ENCODE measurements around the gene ZSWIM3.
"Not testable (repeated sequence)": the region's sequence is repeated elsewhere in the genome, so short reads cannot be mapped to it uniquely, and the experiment has no call there.

Gene ZSWIM3

GRCh38 chr20:45819466-45819865, 37.9 kb upstream of the ZSWIM3 start:
- H3K27me3 ChIP-seq (ENCODE audit: control insufficient read depth, insufficient read depth, low read length, poor library complexity, severe bottlenecking) = peaks cover 17% of the 10 kb centered on the region
- WGBS, 2 experiments = 94 to 95% methylated on average over 4 of the region's 4 CpGs
- peaks cover 23% of the 10 kb centered on the region for H3K36me3 ChIP-seq (ENCODE audit: control insufficient read depth, insufficient read depth, low read length)
- peaks cover 4% of the 10 kb centered on the region for H3K4me1 ChIP-seq (ENCODE audit: control insufficient read depth, insufficient read depth, low read length)
- H3K27ac ChIP-seq (ENCODE audit: insufficient read depth, low read depth, low read length, poor library complexity, severe bottlenecking) = no peak overlapping the region
- H3K4me3 ChIP-seq (ENCODE audit: insufficient read depth, low read depth, low read length) = no peak overlapping the region
- H3K9me3 ChIP-seq (ENCODE audit: control insufficient read depth, low read length) = no peaks in the 10 kb centered on the region

GRCh38 chr20:45821947-45822346, 35.5 kb upstream of the ZSWIM3 start:
- H3K36me3 ChIP-seq (ENCODE audit: control insufficient read depth, insufficient read depth, low read length) = peaks cover 2% of the 10 kb centered on the region
- peaks cover 5% of the 10 kb centered on the region for H3K4me1 ChIP-seq (ENCODE audit: control insufficient read depth, insufficient read depth, low read length)
- no peaks in the 10 kb centered on the region for H3K9me3 ChIP-seq (ENCODE audit: control insufficient read depth, low read length)
- H3K27me3 ChIP-seq (ENCODE audit: control insufficient read depth, insufficient read depth, low read length, poor library complexity, severe bottlenecking) = peaks cover 17% of the 10 kb centered on the region
- no peak overlapping the region for H3K4me3 ChIP-seq (ENCODE audit: insufficient read depth, low read depth, low read length)
- no peak overlapping the region for H3K27ac ChIP-seq (ENCODE audit: insufficient read depth, low read depth, low read length, poor library complexity, severe bottlenecking)
- WGBS, 2 experiments = 88 to 89% methylated on average over 2 of the region's 2 CpGs

GRCh38 chr20:45822857-45823256, 34.6 kb upstream of the ZSWIM3 start:
- Histone ChIP-seq H3K4me3 (ENCODE audit: insufficient read depth, low read depth, low read length) (no peak overlapping the region), H3K4me1 (ENCODE audit: control insufficient read depth, insufficient read depth, low read length) (peaks cover 5% of the 10 kb centered on the region), H3K27me3 (ENCODE audit: control insufficient read depth, insufficient read depth, low read length, poor library complexity, severe bottlenecking) (peaks cover 17% of the 10 kb centered on the region), H3K27ac (ENCODE audit: insufficient read depth, low read depth, low read length, poor library complexity, severe bottlenecking) (no peak overlapping the region), H3K9me3 (ENCODE audit: control insufficient read depth, low read length) (no peaks in the 10 kb centered on the region), H3K36me3 (ENCODE audit: control insufficient read depth, insufficient read depth, low read length) (no peaks in the 10 kb centered on the region)
- WGBS, 2 experiments = 88 to 89% methylated on average over 24 of the region's 24 CpGs

- Histone ChIP-seq H3K36me3 (ENCODE audit: control insufficient read depth, insufficient read depth, low read length) (no peaks in the 10 kb centered on the region), H3K4me1 (ENCODE audit: control insufficient read depth, insufficient read depth, low read length) (peaks cover 10% of the 10 kb centered on the region), H3K27me3 (ENCODE audit: control insufficient read depth, insufficient read depth, low read length, poor library complexity, severe bottlenecking) (peaks cover 17% of the 10 kb centered on the region), H3K27ac (ENCODE audit: insufficient read depth, low read depth, low read length, poor library complexity, severe bottlenecking) (no peak overlapping the region), H3K9me3 (ENCODE audit: control insufficient read depth, low read length) (no peaks in the 10 kb centered on the region), H3K4me3 (ENCODE audit: insufficient read depth, low read depth, low read length) (no peak overlapping the region)
- 57 to 58% methylated on average over 57 of the region's 57 CpGs for WGBS, 2 experiments
Observed at GRCh38 chr20:45823949-45824835, 33.2 kb upstream of the ZSWIM3 start.

- WGBS, 2 experiments = 64 to 68% methylated on average over 6 of the region's 6 CpGs
- Histone ChIP-seq H3K27ac (ENCODE audit: insufficient read depth, low read depth, low read length, poor library complexity, severe bottlenecking) (no peak overlapping the region), H3K9me3 (ENCODE audit: control insufficient read depth, low read length) (no peaks in the 10 kb centered on the region), H3K27me3 (ENCODE audit: control insufficient read depth, insufficient read depth, low read length, poor library complexity, severe bottlenecking) (peaks cover 17% of the 10 kb centered on the region), H3K4me1 (ENCODE audit: control insufficient read depth, insufficient read depth, low read length) (peaks cover 10% of the 10 kb centered on the region), H3K4me3 (ENCODE audit: insufficient read depth, low read depth, low read length) (no peak overlapping the region), H3K36me3 (ENCODE audit: control insufficient read depth, insufficient read depth, low read length) (no peaks in the 10 kb centered on the region)
Observed at GRCh38 chr20:45826381-45827019, 30.9 kb upstream of the ZSWIM3 start.

GRCh38 chr20:45827030-45827652, 30.3 kb upstream of the ZSWIM3 start, which contains the start of gene TNNC2:
Gene TNNC2 (minus strand): TSS chr20:45827312. CDS start chr20:45827248, 64 bp downstream.
- no peak within 1 kb of the TSS for H3K27ac ChIP-seq (ENCODE audit: insufficient read depth, low read depth, low read length, poor library complexity, severe bottlenecking)
- H3K4me3 ChIP-seq (ENCODE audit: insufficient read depth, low read depth, low read length) = no peak within 1 kb of the TSS
- peaks cover 10% of the 10 kb centered on the region for H3K4me1 ChIP-seq (ENCODE audit: control insufficient read depth, insufficient read depth, low read length)
- WGBS, 2 experiments = 90 to 92% methylated on average over 8 of the region's 8 CpGs
- peaks cover 17% of the 10 kb centered on the region for H3K27me3 ChIP-seq (ENCODE audit: control insufficient read depth, insufficient read depth, low read length, poor library complexity, severe bottlenecking)
- no peaks in the 10 kb centered on the region for H3K36me3 ChIP-seq (ENCODE audit: control insufficient read depth, insufficient read depth, low read length)
- no peaks in the 10 kb centered on the region for H3K9me3 ChIP-seq (ENCODE audit: control insufficient read depth, low read length)

GRCh38 chr20:45827712-45828111, 29.7 kb upstream of the ZSWIM3 start:
- H3K36me3 ChIP-seq (ENCODE audit: control insufficient read depth, insufficient read depth, low read length) = no peaks in the 10 kb centered on the region
- peaks cover 17% of the 10 kb centered on the region for H3K27me3 ChIP-seq (ENCODE audit: control insufficient read depth, insufficient read depth, low read length, poor library complexity, severe bottlenecking)
- no peak overlapping the region for H3K4me3 ChIP-seq (ENCODE audit: insufficient read depth, low read depth, low read length)
- H3K27ac ChIP-seq (ENCODE audit: insufficient read depth, low read depth, low read length, poor library complexity, severe bottlenecking) = no peak overlapping the region
- no peaks in the 10 kb centered on the region for H3K9me3 ChIP-seq (ENCODE audit: control insufficient read depth, low read length)
- WGBS, 2 experiments = 90 to 92% methylated on average over 6 of the region's 6 CpGs
- peaks cover 10% of the 10 kb centered on the region for H3K4me1 ChIP-seq (ENCODE audit: control insufficient read depth, insufficient read depth, low read length)

- H3K36me3 ChIP-seq (ENCODE audit: control insufficient read depth, insufficient read depth, low read length) = no peaks in the 10 kb centered on the region
- H3K27ac ChIP-seq (ENCODE audit: insufficient read depth, low read depth, low read length, poor library complexity, severe bottlenecking) = no peak overlapping the region
- H3K27me3 ChIP-seq (ENCODE audit: control insufficient read depth, insufficient read depth, low read length, poor library complexity, severe bottlenecking) = peaks cover 8% of the 10 kb centered on the region
- H3K4me3 ChIP-seq (ENCODE audit: insufficient read depth, low read depth, low read length) = no peak overlapping the region
- no peaks in the 10 kb centered on the region for H3K9me3 ChIP-seq (ENCODE audit: control insufficient read depth, low read length)
- 71 to 77% methylated on average over 2 of the region's 2 CpGs for WGBS, 2 experiments
- H3K4me1 ChIP-seq (ENCODE audit: control insufficient read depth, insufficient read depth, low read length) = peaks cover 10% of the 10 kb centered on the region
Observed at GRCh38 chr20:45828589-45828988, 28.8 kb upstream of the ZSWIM3 start.

GRCh38 chr20:45829673-45830106, 27.7 kb upstream of the ZSWIM3 start:
- H3K27me3 ChIP-seq (ENCODE audit: control insufficient read depth, insufficient read depth, low read length, poor library complexity, severe bottlenecking); H3K27ac ChIP-seq (ENCODE audit: insufficient read depth, low read depth, low read length, poor library complexity, severe bottlenecking); H3K9me3 ChIP-seq (ENCODE audit: control insufficient read depth, low read length); H3K4me3 ChIP-seq (ENCODE audit: insufficient read depth, low read depth, low read length); H3K36me3 ChIP-seq (ENCODE audit: control insufficient read depth, insufficient read depth, low read length): not testable (repeated sequence)
- WGBS, 2 experiments = 87 to 88% methylated on average over 4 of the region's 4 CpGs
- H3K4me1 ChIP-seq (ENCODE audit: control insufficient read depth, insufficient read depth, low read length) = peaks cover 10% of the 10 kb centered on the region

GRCh38 chr20:45832619-45833018, 24.8 kb upstream of the ZSWIM3 start:
- WGBS, 2 experiments = 95 to 96% methylated on average over 4 of the region's 4 CpGs
- no peaks in the 10 kb centered on the region for H3K9me3 ChIP-seq (ENCODE audit: control insufficient read depth, low read length)
- no peak overlapping the region for H3K27ac ChIP-seq (ENCODE audit: insufficient read depth, low read depth, low read length, poor library complexity, severe bottlenecking)
- H3K4me1 ChIP-seq (ENCODE audit: control insufficient read depth, insufficient read depth, low read length) = peaks cover 5% of the 10 kb centered on the region
- H3K4me3 ChIP-seq (ENCODE audit: insufficient read depth, low read depth, low read length) = no peak overlapping the region
- H3K36me3 ChIP-seq (ENCODE audit: control insufficient read depth, insufficient read depth, low read length) = peaks cover 2% of the 10 kb centered on the region
- no peaks in the 10 kb centered on the region for H3K27me3 ChIP-seq (ENCODE audit: control insufficient read depth, insufficient read depth, low read length, poor library complexity, severe bottlenecking)

Measured in ectodermal cell (in vitro differentiated cells).